MCF 10A (cell line): ENCODE results near the gene SLC36A4. TPM values are rescaled to one million over a fixed set of nuclear protein-coding genes. Genes with fewer than 3 reads are reported as not detected.

Source experiments
- BruUV-seq: library from RNA; stranded (reverse); fragments of 400-500 nt; replicated peaks from 2 replicates; lab custom pipeline; 2021; lab: Mats Ljungman, UMichigan
- CTCF ChIA-PET: fragments of 300-600 bp; sonication (Branson Sonifier 250); formaldehyde crosslinking; extraction: SDS; loops from one replicate; lab custom pipeline; 2021; ENCODE audit warnings: antibody characterized with exemption, inconsistent platforms; lab: Yijun Ruan, JAX
- POLR2A ChIA-PET: fragments of 300-600, 350-650 bp; sonication (Branson Sonifier 250); formaldehyde crosslinking; extraction: SDS; loops from one replicate; lab custom pipeline; 2020; ENCODE audit warnings: antibody characterized with exemption, inconsistent platforms; lab: Yijun Ruan, JAX
- DNase-seq: peaks from one replicate; pipeline ENCODE4 v3.0.0-alpha.2; 2018; ENCODE audit not compliant: unreplicated experiment
- H3K27ac Mint-ChIP-seq: one replicate; pipeline ENCODE4 v1.8.0; 2022; ENCODE audit warnings: mild to moderate bottlenecking, low read depth, mixed read lengths; ENCODE audit not compliant: unreplicated experiment
- H3K27me3 Mint-ChIP-seq: one replicate; pipeline ENCODE4 v1.8.0; 2022; ENCODE audit warnings: mixed read lengths; ENCODE audit not compliant: insufficient read depth, unreplicated experiment
- H3K36me3 Mint-ChIP-seq: one replicate; pipeline ENCODE4 v1.8.0; 2022; ENCODE audit warnings: mild to moderate bottlenecking, moderate library complexity, mixed read lengths; ENCODE audit not compliant: insufficient read depth, unreplicated experiment
- H3K4me1 Mint-ChIP-seq: one replicate; pipeline ENCODE4 v1.8.0; 2022; ENCODE audit warnings: mixed read lengths; ENCODE audit not compliant: insufficient read depth, unreplicated experiment
- H3K4me3 Mint-ChIP-seq: one replicate; pipeline ENCODE4 v1.8.0; 2022; ENCODE audit warnings: mild to moderate bottlenecking, moderate library complexity, mixed read lengths; ENCODE audit not compliant: unreplicated experiment
- H3K9me3 Mint-ChIP-seq: one replicate; pipeline ENCODE4 v1.8.0; 2022; ENCODE audit warnings: mixed read lengths; ENCODE audit not compliant: unreplicated experiment
- intact Hi-C: fragments of 100-400 bp; cut with micrococcal nuclease; formaldehyde crosslinking; loops from 2 replicates; pipeline ENCODE4 v1.14.1; 2022
- total RNA-seq: library from RNA; stranded (reverse); gene quantifications from 2 replicates; pipeline ENCODE4 v1.2.3, GENCODE V29; 2022
- TF ChIP-seq, protein P1 (sequence below): fragments of 200-600 bp; IDR thresholded peaks from one replicate; pipeline ENCODE4 v1.8.0; 2022; ENCODE audit warnings: antibody characterized with exemption, mild to moderate bottlenecking; ENCODE audit not compliant: unreplicated experiment

SLC36A4 gene
- total RNA-seq, 1 experiment from 2014 or later = 30.1 TPM

DNA sequence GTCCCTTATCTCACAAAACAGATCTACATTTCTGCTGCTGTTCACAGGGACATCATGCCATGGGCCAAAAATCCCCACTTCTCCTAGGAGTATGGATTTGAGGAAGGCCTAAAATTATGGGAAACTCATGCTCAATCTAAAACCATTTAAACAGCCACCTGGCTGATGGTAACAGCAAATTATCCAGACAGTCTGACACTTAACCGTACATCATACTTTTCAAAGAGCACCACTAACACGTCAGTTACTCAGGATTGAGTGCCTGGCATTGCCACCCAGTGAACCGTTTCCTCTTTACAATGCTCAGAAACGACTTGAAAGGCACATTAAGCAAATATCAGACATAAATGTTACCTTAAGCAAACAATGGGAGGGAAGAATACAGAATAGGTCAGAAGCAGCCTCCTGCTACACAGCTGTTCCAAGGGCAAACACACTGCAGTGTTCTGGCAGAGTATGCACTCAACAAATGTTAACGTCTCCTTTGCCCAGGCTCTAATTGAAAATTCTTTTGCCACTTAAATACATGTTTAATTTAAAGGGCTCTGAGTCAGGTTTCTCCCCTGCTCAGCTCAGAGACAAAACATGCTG is 18.8 kb upstream of the SLC36A4 start:
- Mint-ChIP-seq H3K27ac (no peak overlapping the region), H3K27me3 (peaks cover 10% of the 10 kb centered on the region), H3K4me1 (no peaks in the 10 kb centered on the region), H3K9me3 (no peaks in the 10 kb centered on the region), H3K4me3 (no peak overlapping the region), H3K36me3 (no peaks in the 10 kb centered on the region)
- TF ChIP-seq, protein P1, sequence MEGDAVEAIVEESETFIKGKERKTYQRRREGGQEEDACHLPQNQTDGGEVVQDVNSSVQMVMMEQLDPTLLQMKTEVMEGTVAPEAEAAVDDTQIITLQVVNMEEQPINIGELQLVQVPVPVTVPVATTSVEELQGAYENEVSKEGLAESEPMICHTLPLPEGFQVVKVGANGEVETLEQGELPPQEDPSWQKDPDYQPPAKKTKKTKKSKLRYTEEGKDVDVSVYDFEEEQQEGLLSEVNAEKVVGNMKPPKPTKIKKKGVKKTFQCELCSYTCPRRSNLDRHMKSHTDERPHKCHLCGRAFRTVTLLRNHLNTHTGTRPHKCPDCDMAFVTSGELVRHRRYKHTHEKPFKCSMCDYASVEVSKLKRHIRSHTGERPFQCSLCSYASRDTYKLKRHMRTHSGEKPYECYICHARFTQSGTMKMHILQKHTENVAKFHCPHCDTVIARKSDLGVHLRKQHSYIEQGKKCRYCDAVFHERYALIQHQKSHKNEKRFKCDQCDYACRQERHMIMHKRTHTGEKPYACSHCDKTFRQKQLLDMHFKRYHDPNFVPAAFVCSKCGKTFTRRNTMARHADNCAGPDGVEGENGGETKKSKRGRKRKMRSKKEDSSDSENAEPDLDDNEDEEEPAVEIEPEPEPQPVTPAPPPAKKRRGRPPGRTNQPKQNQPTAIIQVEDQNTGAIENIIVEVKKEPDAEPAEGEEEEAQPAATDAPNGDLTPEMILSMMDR = no peak
- intact Hi-C loops = no loop called here
- no TSS peak for BruUV-seq
- POLR2A ChIA-PET = no interaction called here
- DNase-seq = no peak
- CTCF ChIA-PET = interaction anchor here (1.1 to 1.3 kb wide), 2 partner anchors 10 to 275 kb away, joined by 3 to 4 read pairs; no protein-coding TSS in a partner anchor

DNA sequence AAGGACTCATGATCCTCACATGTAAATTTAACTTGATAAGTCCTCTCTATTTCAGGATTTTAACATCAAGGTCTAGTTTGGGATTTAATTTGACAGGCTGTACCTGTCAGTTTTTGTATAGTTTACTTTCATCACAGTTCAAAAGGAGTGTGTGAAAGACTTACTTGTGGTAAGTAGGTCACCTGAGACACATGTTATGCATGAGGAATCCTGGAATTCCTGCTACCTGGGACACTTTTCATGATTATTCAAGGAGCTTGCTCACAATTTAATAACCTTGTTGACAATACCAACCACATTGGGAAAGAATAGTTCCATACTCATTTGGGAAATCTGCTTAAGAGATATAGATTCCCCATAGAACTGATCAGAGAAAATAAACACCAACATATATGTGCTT is 15.8 kb upstream of the SLC36A4 start:
- BruUV-seq = no TSS peak
- no peaks in the 10 kb centered on the region for H3K4me1 Mint-ChIP-seq
- no peak overlapping the region for H3K27ac Mint-ChIP-seq
- H3K9me3 Mint-ChIP-seq = peaks cover 3% of the 10 kb centered on the region
- H3K4me3 Mint-ChIP-seq = no peak overlapping the region
- intact Hi-C loops = no loop called here
- TF ChIP-seq, protein P1 = no peak
- ChIA-PET CTCF (interaction anchor here (1.9 kb wide), 1 partner anchor 21 kb away, joined by 9 read pairs; no protein-coding TSS in a partner anchor), POLR2A (no interaction called here)
- H3K36me3 Mint-ChIP-seq = no peaks in the 10 kb centered on the region
- DNase-seq = no peak
- H3K27me3 Mint-ChIP-seq = peaks cover 10% of the 10 kb centered on the region

GRCh38 chr11:93212094-93212493 is 14.3 kb upstream of the SLC36A4 start:
- peaks cover 6% of the 10 kb centered on the region for H3K9me3 Mint-ChIP-seq
- no peaks in the 10 kb centered on the region for H3K4me1 Mint-ChIP-seq
- no TSS peak for BruUV-seq
- no peak overlapping the region for H3K27ac Mint-ChIP-seq
- ChIA-PET CTCF (interaction anchor here (0.6 to 1.9 kb wide), 5 partner anchors 13 to 320 kb away, joined by 3 to 9 read pairs (median 6); no protein-coding TSS in a partner anchor), POLR2A (interaction anchor here (0.5 to 1.3 kb wide), 2 partner anchors 16 to 297 kb away, joined by 3 to 6 read pairs; no protein-coding TSS in a partner anchor)
- no peak for DNase-seq
- no peaks in the 10 kb centered on the region for H3K36me3 Mint-ChIP-seq
- no peaks in the 10 kb centered on the region for H3K27me3 Mint-ChIP-seq
- H3K4me3 Mint-ChIP-seq = no peak overlapping the region
- TF ChIP-seq, protein P1 = no peak
- intact Hi-C loops = no loop called here

DNA sequence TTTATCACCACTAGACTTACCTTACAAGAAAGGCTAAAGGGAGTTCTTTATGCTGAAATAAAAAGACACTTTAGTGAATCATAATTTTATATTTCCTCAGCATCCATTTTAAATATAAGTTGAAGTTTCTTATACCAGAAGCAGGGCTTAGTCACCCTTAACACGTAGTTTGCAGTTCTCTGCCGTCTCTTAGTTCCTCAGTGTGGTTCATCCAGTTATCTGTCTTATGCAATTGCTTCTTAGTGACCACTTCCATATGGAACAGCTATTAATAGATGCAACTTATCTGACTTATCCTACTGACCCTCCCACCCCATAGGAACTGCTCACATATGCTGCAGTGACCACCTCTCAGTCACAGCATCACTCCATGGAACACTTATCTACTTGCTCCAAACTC is 11.7 kb upstream of the SLC36A4 start:
- ChIA-PET CTCF (no interaction called here), POLR2A (no interaction called here)
- H3K4me3 Mint-ChIP-seq = no peak overlapping the region
- BruUV-seq = no TSS peak
- no peaks in the 10 kb centered on the region for H3K4me1 Mint-ChIP-seq
- H3K27me3 Mint-ChIP-seq = no peaks in the 10 kb centered on the region
- TF ChIP-seq, protein P1 = no peak
- no peak for DNase-seq
- intact Hi-C loops = no loop called here
- H3K36me3 Mint-ChIP-seq = no peaks in the 10 kb centered on the region
- H3K27ac Mint-ChIP-seq = no peak overlapping the region
- H3K9me3 Mint-ChIP-seq = peaks cover 6% of the 10 kb centered on the region
